Stimulated activated CD8-positive, alpha-beta memory T cell treated with anti-CD3 and anti-CD28 coated beads, Interleukin-15, amount 100 ng/mL, for 1 hour (primary cell): ENCODE measurements around the gene EVC.

Experiments used
- DNase-seq: peaks from one replicate; pipeline ENCODE4 v3.0.0-alpha.2; 2020; ENCODE audit warnings: low read depth

EVC gene

GRCh38 chr4:5730993-5731990 lies 20.3 kb downstream of the EVC start:
- no peak for DNase-seq

GRCh38 chr4:5732158-5732557 lies 21.2 kb downstream of the EVC start:
- no peak for DNase-seq

- no peak for DNase-seq
These were observed 23.9 kb downstream of the EVC start for GRCh38 chr4:5734853-5735252.

- DNase-seq = no peak
These were observed 24.5 kb downstream of the EVC start for GRCh38 chr4:5735463-5735862.

- DNase-seq = no peak
These were observed 27.1 kb downstream of the EVC start for GRCh38 chr4:5738061-5738460.

GRCh38 chr4:5742388-5742787 lies 31.4 kb downstream of the EVC start:
- no peak for DNase-seq

GRCh38 chr4:5742968-5743367 lies 32.0 kb downstream of the EVC start:
- DNase-seq = no peak

- DNase-seq = no peak
These were observed 35.2 kb downstream of the EVC start for GRCh38 chr4:5746250-5746649.

- no peak for DNase-seq
These were observed 36.1 kb downstream of the EVC start for GRCh38 chr4:5746829-5747737.

GRCh38 chr4:5747738-5748375 lies 36.9 kb downstream of the EVC start:
- no peak for DNase-seq

GRCh38 chr4:5749568-5749967 lies 38.6 kb downstream of the EVC start:
- no peak for DNase-seq

GRCh38 chr4:5750052-5750945 lies 39.3 kb downstream of the EVC start:
- DNase-seq = no peak

- no peak for DNase-seq
These were observed 40.1 kb downstream of the EVC start for GRCh38 chr4:5750946-5751665.

GRCh38 chr4:5751666-5752375 lies 40.8 kb downstream of the EVC start:
- no peak for DNase-seq

- DNase-seq = no peak
These were observed 41.6 kb downstream of the EVC start for GRCh38 chr4:5752376-5753184.

- no peak for DNase-seq
These were observed 42.4 kb downstream of the EVC start for GRCh38 chr4:5753366-5753765.

- DNase-seq = no peak
These were observed 42.9 kb downstream of the EVC start for GRCh38 chr4:5753766-5754528.

GRCh38 chr4:5754529-5754881 lies 43.5 kb downstream of the EVC start:
- DNase-seq = no peak
